ENCODE results near the gene HYOU1.

The HYOU1 gene

GRCh38 chr11:119087747-119088241 is 30.8 kb upstream of the HYOU1 start:
- TF ChIP-seq CTCF (IDR thresholded peaks at IDR 0.05), result no peak
- Mint-ChIP-seq H3K27ac (no peak overlapping the region), H3K9me3 (no peaks in the 10 kb centered on the region), H3K36me3 (ENCODE audit: low read depth) (peaks cover 7% of the 10 kb centered on the region), H3K4me1 (peaks cover 47% of the 10 kb centered on the region), H3K4me3 (no peak overlapping the region), H3K27me3 (ENCODE audit: low read depth, poor library complexity) (peaks cover 3% of the 10 kb centered on the region)
- no peak for DNase-seq

GRCh38 chr11:119087123-119087522 is 30.1 kb upstream of the HYOU1 start:
- H3K4me1 Mint-ChIP-seq, result peaks cover 40% of the 10 kb centered on the region
- no peak for DNase-seq
- peaks cover 3% of the 10 kb centered on the region for H3K27me3 Mint-ChIP-seq (ENCODE audit: low read depth, poor library complexity)
- H3K9me3 Mint-ChIP-seq, result no peaks in the 10 kb centered on the region
- no peak overlapping the region for H3K27ac Mint-ChIP-seq
- peaks cover 5% of the 10 kb centered on the region for H3K36me3 Mint-ChIP-seq (ENCODE audit: low read depth)
- peak overlapping the region; percentile 30 for H3K4me3 Mint-ChIP-seq
- no peak for TF ChIP-seq CTCF (IDR thresholded peaks at IDR 0.05)

GRCh38 chr11:119085437-119085847 is 28.4 kb upstream of the HYOU1 start:
- TF ChIP-seq CTCF (IDR thresholded peaks at IDR 0.05), result no peak
- Mint-ChIP-seq H3K4me1 (peaks cover 30% of the 10 kb centered on the region), H3K9me3 (no peaks in the 10 kb centered on the region), H3K27ac (peak overlapping the region; percentile 98), H3K36me3 (ENCODE audit: low read depth) (peaks cover 17% of the 10 kb centered on the region), H3K4me3 (peak overlapping the region; percentile 98), H3K27me3 (ENCODE audit: low read depth, poor library complexity) (peaks cover 6% of the 10 kb centered on the region)
- peak; percentile 39 for DNase-seq

- peaks cover 6% of the 10 kb centered on the region for H3K27me3 Mint-ChIP-seq (ENCODE audit: low read depth, poor library complexity)
- peaks cover 20% of the 10 kb centered on the region for H3K36me3 Mint-ChIP-seq (ENCODE audit: low read depth)
- H3K27ac Mint-ChIP-seq, result peak within 1 kb of the TSS; percentile 98
- peaks cover 24% of the 10 kb centered on the region for H3K4me1 Mint-ChIP-seq
- no peak for TF ChIP-seq CTCF (IDR thresholded peaks at IDR 0.05)
- no peaks in the 10 kb centered on the region for H3K9me3 Mint-ChIP-seq
- peak within 1 kb of the TSS; percentile 98 for H3K4me3 Mint-ChIP-seq
- DNase-seq, result peak; percentile 84
These were observed 27.8 kb upstream of the HYOU1 start, which contains the start of gene HMBS for GRCh38 chr11:119084663-119085436. Gene HMBS, plus strand, starts transcription at chr11:119084881. Its CDS starts 153 bp downstream, at chr11:119085034.

- peaks cover 6% of the 10 kb centered on the region for H3K27me3 Mint-ChIP-seq (ENCODE audit: low read depth, poor library complexity)
- no peaks in the 10 kb centered on the region for H3K9me3 Mint-ChIP-seq
- no peak overlapping the region for H3K4me3 Mint-ChIP-seq
- DNase-seq, result no peak
- peak overlapping the region; percentile 26 for H3K27ac Mint-ChIP-seq
- TF ChIP-seq CTCF (IDR thresholded peaks at IDR 0.05), result no peak
- peaks cover 16% of the 10 kb centered on the region for H3K4me1 Mint-ChIP-seq
- peaks cover 49% of the 10 kb centered on the region for H3K36me3 Mint-ChIP-seq (ENCODE audit: low read depth)
These were observed 24.8 kb upstream of the HYOU1 start for GRCh38 chr11:119081682-119082260.
